Suprapubic skin (tissue), 4 donors: Measurements from ENCODE around the gene EXD3. TPM values are rescaled to one million over a fixed set of nuclear protein-coding genes. Genes with fewer than 3 reads are reported as not detected.

Source experiments
- DNase-seq, 2 donors: peaks; one replicate each; pipeline ENCODE4 v3.0.0-alpha.2; 2019; ENCODE audit warnings: low spot score in 2 of 2
- H3K27ac ChIP-seq: fragments of 200-600 bp; sonication (generic); one replicate; pipeline ENCODE4 v1.5.1; 2019
- H3K27me3 ChIP-seq: fragments of 200-600 bp; sonication (generic); one replicate; pipeline ENCODE4 v1.5.1; 2019
- H3K36me3 ChIP-seq: fragments of 200-600 bp; sonication (generic); one replicate; pipeline ENCODE4 v1.5.1; 2019
- H3K4me1 ChIP-seq: fragments of 200-600 bp; sonication (generic); one replicate; pipeline ENCODE4 v1.5.1; 2019
- H3K4me3 ChIP-seq: fragments of 200-600 bp; sonication (generic); one replicate; pipeline ENCODE4 v1.5.1; 2019; ENCODE audit warnings: mild to moderate bottlenecking
- H3K9me3 ChIP-seq: fragments of 200-600 bp; sonication (generic); one replicate; pipeline ENCODE4 v1.5.1; 2019
- CTCF ChIP-seq, 2 donors: fragments of 200-600 bp in 1 of 2; fragments of 450-650 bp in 1 of 2; sonication (generic) in 1 of 2; IDR thresholded peaks; one replicate each; pipeline ENCODE4 v1.5.1; 2016 to 2019; ENCODE audit warnings: antibody characterized with exemption in 2 of 2, mild to moderate bottlenecking in 1 of 2, moderate library complexity in 1 of 2
- EP300 ChIP-seq: sonication (generic); formaldehyde crosslinking; IDR thresholded peaks from one replicate; pipeline ENCODE4 v1.6.1; 2017; ENCODE audit warnings: antibody characterized with exemption
- POLR2A ChIP-seq, 2 donors: fragments of 450-650 bp; IDR thresholded peaks; one replicate each; pipeline ENCODE4 v1.6.1; 2017; ENCODE audit warnings: antibody characterized with exemption in 2 of 2, mild to moderate bottlenecking in 2 of 2, moderate library complexity in 2 of 2
- POLR2AphosphoS5 ChIP-seq, 3 donors: sonication (generic); formaldehyde crosslinking; IDR thresholded peaks; one replicate each; pipeline ENCODE4 v1.6.1; 2017; ENCODE audit warnings: antibody characterized with exemption in 3 of 3
- WGBS: methylation state at CpG from one replicate; pipeline ENCODE4 v1.1.5; 2018; 5-methylcytosine and 5-hydroxymethylcytosine counted together
- total RNA-seq, 4 donors: library from RNA; depleted of rRNA; stranded (reverse); fragments of >200 nt; gene quantifications; one replicate each; pipeline ENCODE4 v1.1.0, GENCODE V29; 2016

The EXD3 gene
- total RNA-seq, 4 donors from 2014 or later: 7.3 to 54.0 (median 16.4) TPM

- H3K27me3 ChIP-seq: no peaks in the 10 kb centered on the region
- H3K4me1 ChIP-seq: no peaks in the 10 kb centered on the region
- H3K9me3 ChIP-seq: peaks cover 5% of the 10 kb centered on the region
- WGBS: no CpG with 5 or more reads among the region's 10 CpGs
- no peak overlapping the region for H3K27ac ChIP-seq
- no peaks in the 10 kb centered on the region for H3K36me3 ChIP-seq
- TF ChIP-seq CTCF (IDR thresholded peaks at IDR 0.05) (no peak), POLR2A (IDR thresholded peaks at IDR 0.05) (no peak), EP300 (no peak), POLR2AphosphoS5 (IDR thresholded peaks at IDR 0.05) (no peak)
- DNase-seq: no peak
- H3K4me3 ChIP-seq: no peak overlapping the region
Observed at GRCh38 chr9:137358126-137358525, 64.8 kb downstream of the EXD3 start.

- DNase-seq: no peak
- Histone ChIP-seq H3K27me3 (no peaks in the 10 kb centered on the region), H3K4me3 (no peak overlapping the region), H3K4me1 (no peaks in the 10 kb centered on the region), H3K36me3 (no peaks in the 10 kb centered on the region), H3K27ac (no peak overlapping the region), H3K9me3 (peaks cover 5% of the 10 kb centered on the region)
- TF ChIP-seq POLR2AphosphoS5 (IDR thresholded peaks at IDR 0.05) (no peak), CTCF (IDR thresholded peaks at IDR 0.05) (no peak), POLR2A (IDR thresholded peaks at IDR 0.05) (no peak), EP300 (no peak)
- WGBS: 93% methylated on average over 4 of the region's 4 CpGs
Observed at GRCh38 chr9:137357166-137357565, 65.8 kb downstream of the EXD3 start.

- Histone ChIP-seq H3K4me3 (no peak overlapping the region), H3K27ac (no peak overlapping the region), H3K27me3 (no peaks in the 10 kb centered on the region), H3K9me3 (peaks cover 5% of the 10 kb centered on the region), H3K4me1 (no peaks in the 10 kb centered on the region), H3K36me3 (no peaks in the 10 kb centered on the region)
- no peak for TF ChIP-seq EP300
- TF ChIP-seq CTCF (IDR thresholded peaks at IDR 0.05): no peak
- no peak for TF ChIP-seq POLR2AphosphoS5 (IDR thresholded peaks at IDR 0.05)
- TF ChIP-seq POLR2A (IDR thresholded peaks at IDR 0.05): no peak
- 88% methylated on average over 6 of the region's 18 CpGs for WGBS
- no peak for DNase-seq
Observed at GRCh38 chr9:137355761-137356365, 67.1 kb downstream of the EXD3 start.

GRCh38 chr9:137354845-137355760 is 67.9 kb downstream of the EXD3 start:
- DNase-seq: no peak
- Histone ChIP-seq H3K27me3 (no peaks in the 10 kb centered on the region), H3K9me3 (peaks cover 5% of the 10 kb centered on the region), H3K4me1 (no peaks in the 10 kb centered on the region), H3K27ac (no peak overlapping the region), H3K4me3 (no peak overlapping the region), H3K36me3 (no peaks in the 10 kb centered on the region)
- TF ChIP-seq POLR2AphosphoS5 (IDR thresholded peaks at IDR 0.05): no peak
- TF ChIP-seq CTCF (IDR thresholded peaks at IDR 0.05): no peak
- TF ChIP-seq EP300: no peak
- TF ChIP-seq POLR2A (IDR thresholded peaks at IDR 0.05): no peak
- 76% methylated on average over 12 of the region's 30 CpGs for WGBS

GRCh38 chr9:137354153-137354844 is 68.7 kb downstream of the EXD3 start:
- peaks cover under 1% of the 10 kb centered on the region for H3K36me3 ChIP-seq
- TF ChIP-seq POLR2A (IDR thresholded peaks at IDR 0.05) (no peak), POLR2AphosphoS5 (IDR thresholded peaks at IDR 0.05) (no peak), CTCF (IDR thresholded peaks at IDR 0.05) (no peak), EP300 (no peak)
- no peaks in the 10 kb centered on the region for H3K4me1 ChIP-seq
- H3K27ac ChIP-seq: no peak overlapping the region
- H3K9me3 ChIP-seq: peaks cover 5% of the 10 kb centered on the region
- no peaks in the 10 kb centered on the region for H3K27me3 ChIP-seq
- H3K4me3 ChIP-seq: no peak overlapping the region
- WGBS: 87% methylated on average over 9 of the region's 28 CpGs
- no peak for DNase-seq
